Fibroblast of skin of right quadriceps (primary cell): ENCODE results near the gene SLC22A1.
"Not testable (repeated sequence)": the region's sequence is repeated elsewhere in the genome, so short reads cannot be mapped to it uniquely, and the experiment has no call there.

Experiments
- DNase-seq: peaks from one replicate; pipeline ENCODE4 v3.0.0-alpha.2; 2013

SLC22A1 gene

GRCh38 chr6:160140493-160140892 is 18.9 kb downstream of the SLC22A1 start:
- not testable (repeated sequence) for DNase-seq

DNA sequence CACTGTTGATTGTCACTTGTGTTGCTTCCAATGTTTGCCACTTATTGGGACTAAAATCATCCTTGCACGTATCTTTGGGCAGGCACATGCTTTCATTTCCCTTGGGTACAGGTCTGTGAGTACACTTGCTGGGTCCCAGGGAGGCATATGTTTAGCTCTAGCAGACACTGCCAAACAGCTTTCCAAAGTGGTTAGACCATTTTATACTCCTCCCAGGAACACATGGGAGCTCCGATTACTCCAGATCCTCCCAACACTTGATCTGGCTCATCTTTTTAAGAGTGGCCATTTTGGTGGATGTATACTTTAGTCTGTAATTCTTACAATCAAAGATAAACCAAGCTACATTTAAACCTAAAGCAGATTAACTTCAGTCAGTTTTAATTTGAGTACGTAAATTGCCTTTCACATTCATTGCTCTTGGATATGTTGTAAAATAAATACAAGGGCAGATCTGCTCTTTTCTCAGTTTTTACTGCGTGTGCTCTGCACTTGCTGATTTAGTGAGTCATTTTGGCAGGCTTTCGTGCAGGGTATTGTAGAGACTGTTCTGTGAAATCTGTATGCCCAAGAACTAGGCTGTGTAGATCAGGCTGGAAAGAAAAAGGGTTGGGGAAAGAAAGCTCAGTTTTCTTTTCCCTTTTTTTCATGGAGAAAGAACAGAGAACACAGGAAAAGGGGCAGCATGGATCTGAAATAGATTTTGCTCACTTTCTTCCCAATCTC is 19.5 kb downstream of the SLC22A1 start:
- DNase-seq: peak; percentile 58

DNA sequence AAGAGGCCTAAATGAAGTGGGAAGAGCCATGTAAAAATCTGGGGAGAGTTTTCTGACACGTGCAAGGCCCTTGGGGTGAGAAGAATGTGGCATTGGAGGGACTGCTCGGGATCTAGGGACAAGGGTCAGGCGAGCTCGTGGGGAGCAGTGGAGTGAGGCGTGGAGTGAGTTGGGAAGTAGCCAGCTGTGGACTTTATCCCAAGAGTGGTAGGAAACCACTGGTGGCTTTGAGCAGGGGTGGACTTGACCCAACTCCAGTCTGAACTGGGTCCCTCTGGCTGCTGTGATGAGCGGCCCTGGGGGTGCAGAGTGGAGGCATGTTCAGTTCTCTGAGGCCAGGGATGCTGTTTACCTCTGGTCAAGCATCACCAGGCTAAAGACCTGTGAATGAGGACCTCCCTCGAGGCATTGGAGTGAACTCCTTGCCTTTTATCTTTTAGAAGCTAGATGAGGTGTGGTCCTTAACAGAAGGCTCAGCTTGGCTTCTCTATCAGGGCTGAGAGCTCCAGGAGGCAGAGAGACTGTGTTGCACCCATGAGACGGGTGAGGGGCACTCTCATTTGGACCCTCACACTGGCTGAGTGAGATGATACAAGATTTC is 20.6 kb downstream of the SLC22A1 start:
- no peak for DNase-seq

DNA sequence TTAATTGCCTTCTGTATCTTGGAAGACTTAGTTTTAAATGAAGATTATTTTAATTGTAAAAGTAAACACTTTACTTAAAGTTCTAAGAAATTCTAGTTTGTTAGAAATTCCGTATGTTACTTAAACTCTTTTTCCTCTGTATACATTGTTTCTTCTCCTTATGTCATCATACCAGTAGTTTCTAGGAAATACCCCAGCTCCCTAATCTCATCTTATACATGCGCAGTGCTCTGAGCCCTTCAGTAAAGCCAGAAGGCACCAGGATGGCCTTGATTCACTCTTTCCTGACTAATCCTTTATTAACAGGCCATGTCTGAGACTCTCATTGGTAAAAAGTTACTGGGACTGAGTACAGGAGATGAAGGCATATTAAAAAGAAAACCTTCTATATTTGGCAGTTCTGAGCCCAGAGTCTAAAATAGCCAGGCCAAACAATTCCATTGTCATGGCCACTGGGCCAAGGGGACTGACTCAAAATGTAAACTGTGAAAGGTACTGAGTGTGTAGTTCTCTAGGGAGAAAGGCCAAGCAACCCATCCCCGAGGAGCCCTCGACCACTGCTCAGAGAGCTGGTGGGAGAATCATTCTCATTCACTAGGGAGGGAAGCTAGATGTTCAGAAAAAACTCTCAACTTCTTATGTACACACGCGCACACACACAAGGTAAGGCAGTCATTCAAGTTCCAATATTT is 25.0 kb downstream of the SLC22A1 start:
- no peak for DNase-seq

- no peak for DNase-seq
Measured at GRCh38 chr6:160147146-160147536, 25.5 kb downstream of the SLC22A1 start.

DNA sequence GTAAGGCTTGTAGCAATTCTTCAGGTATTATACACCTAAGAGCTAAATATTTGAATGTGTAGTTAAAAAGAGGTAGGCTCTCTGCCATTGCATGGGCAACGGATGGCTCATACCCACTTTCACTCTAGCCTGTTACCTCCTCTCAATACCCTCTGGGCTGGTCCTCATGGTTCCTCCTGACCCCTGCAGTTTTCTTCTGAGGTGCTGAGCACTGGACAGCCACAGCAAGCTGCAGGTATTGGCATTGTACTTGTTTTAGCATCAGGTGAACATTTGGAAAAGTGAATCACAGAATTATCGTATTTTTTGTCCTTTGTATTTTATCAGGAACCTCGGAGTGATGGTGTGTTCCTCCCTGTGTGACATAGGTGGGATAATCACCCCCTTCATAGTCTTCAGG is 32.9 kb downstream of the SLC22A1 start:
- no peak for DNase-seq

DNA sequence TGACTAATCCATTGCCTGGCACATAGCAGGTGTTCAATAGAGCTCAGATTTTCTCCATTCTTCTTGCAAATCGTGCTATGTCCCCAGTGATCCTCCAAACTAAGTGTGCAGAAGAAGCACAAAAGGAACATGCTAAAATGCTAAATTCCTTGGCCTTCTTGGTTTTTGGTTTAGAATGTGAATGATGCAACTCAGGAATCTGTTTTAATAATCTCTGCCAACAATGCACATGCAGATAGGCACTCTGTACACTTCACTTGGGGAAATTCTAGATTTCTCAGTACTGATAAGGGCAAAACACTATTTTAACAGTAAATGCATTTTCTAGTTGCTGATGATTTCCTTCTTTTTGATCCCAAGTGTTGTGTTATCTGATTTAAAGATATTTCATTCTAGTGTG is 35.2 kb downstream of the SLC22A1 start:
- no peak for DNase-seq

DNA sequence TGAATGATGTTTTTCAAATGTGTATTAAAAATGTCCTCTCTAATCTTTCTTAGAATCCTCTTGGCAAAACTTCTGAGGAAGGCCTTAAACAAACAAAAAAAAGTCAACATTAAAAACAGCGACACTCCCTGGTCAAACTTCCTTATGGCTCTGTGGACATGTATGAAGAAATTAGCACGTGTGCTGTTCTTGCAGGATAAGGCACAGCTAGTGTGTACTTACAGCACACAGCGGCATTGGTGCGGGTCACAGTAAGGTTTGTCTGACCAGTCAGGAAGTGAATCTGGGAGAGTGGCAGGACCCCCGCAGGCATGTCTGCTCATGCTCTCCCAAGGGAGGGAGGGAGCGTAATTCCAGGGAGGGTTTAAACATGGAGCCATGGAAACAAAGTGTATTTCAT is 38.8 kb downstream of the SLC22A1 start:
- no peak for DNase-seq

GRCh38 chr6:160160929-160161646 is 39.5 kb downstream of the SLC22A1 start:
- DNase-seq: no peak

GRCh38 chr6:160161647-160161986 is 40.0 kb downstream of the SLC22A1 start:
- no peak for DNase-seq

- no peak for DNase-seq
Measured at GRCh38 chr6:160162030-160162566, 40.5 kb downstream of the SLC22A1 start.

DNA sequence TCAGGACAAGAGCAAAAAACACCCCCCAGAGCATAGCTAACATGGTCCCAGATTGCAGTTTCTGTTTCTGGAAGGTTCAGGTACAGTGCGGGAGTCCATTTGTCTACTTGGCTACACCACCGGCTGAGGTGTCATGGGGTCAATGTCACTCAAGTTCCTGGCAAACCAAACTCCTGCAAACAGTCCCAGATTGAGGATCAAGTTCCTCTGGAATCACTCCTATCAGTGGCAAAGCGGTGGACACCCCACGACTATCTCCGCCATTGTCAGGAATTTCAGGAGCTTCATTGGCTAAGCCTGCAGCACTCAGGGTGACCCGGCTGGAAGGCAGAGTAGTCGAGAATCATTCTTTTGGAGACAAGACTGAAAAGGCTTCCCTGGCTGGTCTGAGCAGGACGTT is 41.8 kb downstream of the SLC22A1 start:
- DNase-seq: no peak

GRCh38 chr6:160163912-160164311 is 42.3 kb downstream of the SLC22A1 start:
- DNase-seq: no peak

DNA sequence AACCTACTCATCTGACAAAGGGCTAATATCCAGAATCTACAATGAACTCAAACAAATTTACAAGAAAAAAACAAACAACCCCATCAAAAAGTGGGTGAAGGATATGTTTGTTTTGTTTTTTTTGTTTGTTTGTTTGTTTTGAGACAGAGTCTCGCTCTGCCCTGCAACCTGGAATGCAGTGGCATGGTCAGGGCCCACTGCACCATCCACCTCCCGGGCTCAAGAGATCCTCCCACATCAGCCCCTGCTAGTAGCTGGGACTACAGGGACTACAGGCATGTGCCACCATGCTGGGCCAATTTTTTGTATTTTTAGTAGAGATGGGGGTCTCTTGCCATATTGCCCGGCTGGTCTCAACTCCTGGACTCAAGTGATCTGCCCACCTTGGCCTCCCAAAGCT is 44.3 kb downstream of the SLC22A1 start:
- DNase-seq: not testable (repeated sequence)

GRCh38 chr6:160167604-160168399 is 46.2 kb downstream of the SLC22A1 start:
- no peak for DNase-seq

- DNase-seq: no peak
Measured at GRCh38 chr6:160170018-160170680, 48.5 kb downstream of the SLC22A1 start.

DNA sequence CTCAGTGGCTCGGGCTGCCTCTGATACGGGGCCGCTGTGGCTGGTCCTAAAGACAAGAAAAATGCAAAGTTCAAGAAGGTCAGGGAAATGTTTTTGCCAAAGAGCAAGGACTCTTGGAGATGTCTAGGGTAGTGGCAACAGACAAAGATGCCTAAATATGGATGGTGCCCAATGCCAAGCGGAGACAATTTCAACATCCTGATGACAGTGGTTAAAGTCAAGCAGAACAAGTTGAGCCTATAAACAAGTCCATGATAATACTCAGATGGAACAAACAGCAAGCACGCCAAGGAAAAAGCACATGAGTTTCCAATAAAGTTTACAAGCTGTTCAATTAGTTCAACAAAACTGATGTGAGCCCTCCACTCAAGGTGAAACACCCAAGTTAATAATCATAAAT is 51.1 kb downstream of the SLC22A1 start:
- DNase-seq: no peak

GRCh38 chr6:160173806-160174527 is 52.4 kb downstream of the SLC22A1 start:
- DNase-seq: no peak

DNA sequence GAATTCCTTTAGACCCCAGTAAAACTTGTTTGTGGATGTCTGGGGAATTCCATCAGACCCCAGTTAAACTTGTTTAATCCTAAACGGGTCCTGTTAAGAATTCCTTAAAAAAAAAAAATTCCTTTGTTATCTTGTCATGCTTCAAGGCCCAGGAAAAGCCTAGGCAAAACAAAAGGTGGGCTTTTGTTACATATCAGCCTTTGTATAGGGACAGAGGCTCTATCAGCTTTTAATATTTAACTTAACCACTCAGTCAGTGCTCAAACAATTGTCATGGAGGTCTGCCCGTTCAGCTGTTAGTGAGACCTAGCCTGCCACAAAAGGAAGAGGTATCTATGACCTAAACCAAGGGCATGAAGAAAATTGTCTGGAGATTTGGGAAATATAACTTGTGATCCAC is 53.1 kb downstream of the SLC22A1 start:
- no peak for DNase-seq

GRCh38 chr6:160177220-160177619 is 55.6 kb downstream of the SLC22A1 start:
- no peak for DNase-seq

GRCh38 chr6:160178271-160178670 is 56.7 kb downstream of the SLC22A1 start:
- DNase-seq: no peak
